NB4 (cell line): ENCODE results near the gene SULT2A1.

Experiments
- MYC ChIP-seq: IDR thresholded peaks from 2 replicates; pipeline ENCODE4 v1.6.1; 2011; ENCODE audit warnings: low read depth, low read length
- POLR2A ChIP-seq: IDR thresholded peaks from 2 replicates; pipeline ENCODE4 v1.6.1; 2011; ENCODE audit warnings: mild to moderate bottlenecking; ENCODE audit not compliant: insufficient read length; ENCODE audit errors: extremely low read depth
- TF ChIP-seq, protein P1 (sequence below): IDR thresholded peaks from one replicate; pipeline ENCODE4 v1.5.1; 2012; ENCODE audit warnings: low read depth, low read length
- TF ChIP-seq, protein P2 (sequence below): IDR thresholded peaks from 2 replicates; pipeline ENCODE4 v1.6.1; 2011; ENCODE audit warnings: low read depth, low read length

DNA sequence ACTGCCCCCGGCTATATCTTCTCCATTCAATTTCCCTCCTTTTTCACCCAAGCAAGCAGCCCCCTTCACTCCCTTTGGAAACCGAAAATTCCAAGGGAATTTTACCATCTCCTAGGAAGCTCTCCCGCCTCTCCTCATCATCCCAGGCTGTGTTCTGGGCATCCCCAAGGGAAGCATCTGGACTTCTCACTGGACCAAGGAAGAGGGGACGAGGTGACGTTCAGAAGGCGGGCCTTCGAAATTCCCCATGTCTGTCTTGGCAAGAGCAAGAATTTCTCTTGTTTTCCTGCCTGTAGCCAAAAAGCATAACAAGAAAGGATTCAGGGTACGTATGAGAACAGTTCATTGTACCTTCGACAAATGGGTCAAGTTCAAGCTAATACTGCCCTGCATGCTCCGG, 20.9 kb downstream of the SULT2A1 start:
- TF ChIP-seq, protein P1, sequence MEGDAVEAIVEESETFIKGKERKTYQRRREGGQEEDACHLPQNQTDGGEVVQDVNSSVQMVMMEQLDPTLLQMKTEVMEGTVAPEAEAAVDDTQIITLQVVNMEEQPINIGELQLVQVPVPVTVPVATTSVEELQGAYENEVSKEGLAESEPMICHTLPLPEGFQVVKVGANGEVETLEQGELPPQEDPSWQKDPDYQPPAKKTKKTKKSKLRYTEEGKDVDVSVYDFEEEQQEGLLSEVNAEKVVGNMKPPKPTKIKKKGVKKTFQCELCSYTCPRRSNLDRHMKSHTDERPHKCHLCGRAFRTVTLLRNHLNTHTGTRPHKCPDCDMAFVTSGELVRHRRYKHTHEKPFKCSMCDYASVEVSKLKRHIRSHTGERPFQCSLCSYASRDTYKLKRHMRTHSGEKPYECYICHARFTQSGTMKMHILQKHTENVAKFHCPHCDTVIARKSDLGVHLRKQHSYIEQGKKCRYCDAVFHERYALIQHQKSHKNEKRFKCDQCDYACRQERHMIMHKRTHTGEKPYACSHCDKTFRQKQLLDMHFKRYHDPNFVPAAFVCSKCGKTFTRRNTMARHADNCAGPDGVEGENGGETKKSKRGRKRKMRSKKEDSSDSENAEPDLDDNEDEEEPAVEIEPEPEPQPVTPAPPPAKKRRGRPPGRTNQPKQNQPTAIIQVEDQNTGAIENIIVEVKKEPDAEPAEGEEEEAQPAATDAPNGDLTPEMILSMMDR, result no peak
- TF ChIP-seq, protein P2, sequence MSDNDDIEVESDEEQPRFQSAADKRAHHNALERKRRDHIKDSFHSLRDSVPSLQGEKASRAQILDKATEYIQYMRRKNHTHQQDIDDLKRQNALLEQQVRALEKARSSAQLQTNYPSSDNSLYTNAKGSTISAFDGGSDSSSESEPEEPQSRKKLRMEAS, result no peak
- TF ChIP-seq POLR2A (no peak), MYC (no peak)
